Measurements from ENCODE around the gene OSBPL10.

GRCh38 chr3:31974471-31974870, 6.6 kb downstream of the OSBPL10 start:
- no peak for TF ChIP-seq POLR2A (IDR thresholded peaks at IDR 0.05; ENCODE audit: low read depth, low read length)
- no peak for TF ChIP-seq POLR2AphosphoS5 (IDR thresholded peaks at IDR 0.05; ENCODE audit: low read depth, low read length)
- no peak for TF ChIP-seq TAF1 (IDR thresholded peaks at IDR 0.05; ENCODE audit: low read depth, low read length)
- TF ChIP-seq SPI1 (IDR thresholded peaks at IDR 0.05; ENCODE audit: low read depth, low read length): no peak
